Sigmoid colon (tissue), 7 donors: ENCODE results near the gene KRT7. TPM values are rescaled to one million over a fixed set of nuclear protein-coding genes. Genes with fewer than 3 reads are reported as not detected.
A peak's percentile ranks its signal among the peaks of the same experiment; 100 is the strongest.

ENCODE experiments used
- DNase-seq: peaks from one replicate; pipeline ENCODE4 v3.0.0-alpha.2; 2019
- H3K27ac ChIP-seq, 4 donors: fragments of 200-600 bp; sonication (generic); one replicate each; pipeline ENCODE4 v1.5.1; 2016 to 2019; ENCODE audit warnings: mild to moderate bottlenecking in 1 of 4
- H3K27me3 ChIP-seq, 3 donors: fragments of 200-600 bp; sonication (generic); one replicate each; pipeline ENCODE4 v1.5.1; 2019; ENCODE audit warnings: mild to moderate bottlenecking in 1 of 3
- H3K36me3 ChIP-seq, 4 donors: fragments of 200-600 bp; sonication (generic); one replicate each; pipeline ENCODE4 v1.5.1; 2016 to 2019
- H3K4me1 ChIP-seq, 4 donors: fragments of 200-600 bp; sonication (generic); one replicate each; pipeline ENCODE4 v1.5.1; 2017 to 2019
- H3K4me3 ChIP-seq, 4 donors: fragments of 200-600 bp; sonication (generic); one replicate each; pipeline ENCODE4 v1.5.1; 2017 to 2019; ENCODE audit warnings: mild to moderate bottlenecking in 2 of 4, moderate library complexity in 1 of 4
- H3K9me3 ChIP-seq, 4 donors: fragments of 200-600 bp in 3 of 4; sonication (generic) in 3 of 4; one replicate each; pipeline versions ENCODE4 v1.5.1 to v1.6.1; 2013 to 2019
- CTCF ChIP-seq, 4 experiments: fragments of 450-650 bp in 3 of 4; fragments of 200-600 bp in 1 of 4; IDR thresholded peaks; one replicate each; pipeline ENCODE4 v1.5.1; 2016 to 2019; ENCODE audit warnings: antibody characterized with exemption in 4 of 4, mild to moderate bottlenecking in 3 of 4, moderate library complexity in 2 of 4
- EP300 ChIP-seq, 4 donors: sonication (generic); formaldehyde crosslinking; IDR thresholded peaks; one replicate each; pipeline ENCODE4 v1.6.1; 2017; ENCODE audit warnings: antibody characterized with exemption in 4 of 4
- POLR2A ChIP-seq, 2 donors: fragments of 450-650 bp; IDR thresholded peaks; one replicate each; pipeline ENCODE4 v1.6.1; 2016; ENCODE audit warnings: antibody characterized with exemption in 2 of 2, mild to moderate bottlenecking in 2 of 2, moderate library complexity in 2 of 2
- POLR2AphosphoS5 ChIP-seq, 4 donors: sonication (generic); formaldehyde crosslinking; IDR thresholded peaks; one replicate each; pipeline ENCODE4 v1.6.1; 2017; ENCODE audit warnings: antibody characterized with exemption in 4 of 4
- WGBS, 2 donors: extraction: QIAGEN DNeasy Blood & Tissue Kit; methylation state at CpG; one replicate each; pipeline ENCODE4 v1.1.7; 2013; 5-methylcytosine and 5-hydroxymethylcytosine counted together
- intact Hi-C: fragments of 100-400 bp; cut with DNase I; formaldehyde crosslinking; loops from one replicate; pipeline ENCODE4 v1.15.1; 2023
- polyA plus RNA-seq, 3 donors: library from polyadenylated mRNA; stranded (reverse); fragments of 200-250 nt; gene quantifications; one replicate each; pipeline ENCODE4 v1.2.3, GENCODE V29; 2013
- total RNA-seq, 4 donors: library from RNA; depleted of rRNA; stranded (reverse); fragments of >200 nt; gene quantifications; one replicate each; pipeline ENCODE4 v1.1.0, GENCODE V29; 2016
- donor health status: healthy with polysubstance abuse.
- donor health status: Bipolar disorder and iron deficiency.
- donor health status: healthy.

Gene KRT7
- total RNA-seq (1 to 10 TPM in 1 of 4 donors, under 1 TPM in 1, not detected in 2; 0.27 to 3.2 TPM), polyA plus RNA-seq (10 to 100 TPM in 1 of 3 donors, 1 to 10 TPM in 2; 1.2 to 12.0 (median 2.4) TPM)

- H3K4me3 ChIP-seq = peak within 1 kb of the TSS in 1 of 4 donors; percentile 13
- peak within 1 kb of the TSS in 1 of 4 donors; percentile 48 for H3K27ac ChIP-seq
- intact Hi-C loops = no loop called here
- no peaks in the 10 kb centered on the region for H3K36me3 ChIP-seq
- no peaks in the 10 kb centered on the region for H3K9me3 ChIP-seq
- WGBS, 2 donors = 10 to 18% methylated on average over 58 of the region's 58 CpGs
- TF ChIP-seq POLR2A (IDR thresholded peaks at IDR 0.05) = no peak
- no peak for TF ChIP-seq POLR2AphosphoS5 (IDR thresholded peaks at IDR 0.05)
- no peak for TF ChIP-seq EP300 (IDR thresholded peaks at IDR 0.05)
- TF ChIP-seq CTCF (IDR thresholded peaks at IDR 0.05) = no peak
- peak; percentile 28 for DNase-seq
- H3K4me1 ChIP-seq = peaks cover 0 to 30% (median 18%) of the 10 kb centered on the region in 4 donors
- H3K27me3 ChIP-seq = peaks cover 10 to 33% (median 23%) of the 10 kb centered on the region in 3 donors
Measured at GRCh38 chr12:52232674-52233461, at the start of gene KRT7. Gene KRT7 (plus strand): TSS chr12:52233243. CDS start chr12:52233297, 54 bp downstream.

- 36 to 79% methylated on average over 6 of the region's 6 CpGs for WGBS, 2 donors
Measured at GRCh38 chr12:52183544-52183910, 49.5 kb upstream of the KRT7 start.

GRCh38 chr12:52183971-52184370, 49.1 kb upstream of the KRT7 start:
- DNase-seq = no peak
- WGBS, 2 donors = 77 to 90% methylated on average over 8 of the region's 8 CpGs
- Histone ChIP-seq H3K27ac (peak overlapping the region in 2 of 4 donors; percentile 26 to 33), H3K27me3 (no peaks in the 10 kb centered on the region), H3K4me1 (peaks cover 0 to 50% (median 29%) of the 10 kb centered on the region in 4 donors), H3K9me3 (no peaks in the 10 kb centered on the region), H3K36me3 (no peaks in the 10 kb centered on the region), H3K4me3 (no peak overlapping the region)
- TF ChIP-seq CTCF (IDR thresholded peaks at IDR 0.05) (no peak), POLR2AphosphoS5 (IDR thresholded peaks at IDR 0.05) (no peak), POLR2A (IDR thresholded peaks at IDR 0.05) (no peak), EP300 (IDR thresholded peaks at IDR 0.05) (no peak)
- intact Hi-C loops = no loop called here

More at GRCh38 chr12:52183544-52183910, 49.5 kb upstream of the KRT7 start:
- DNase-seq = no peak
- H3K4me3 ChIP-seq = no peak overlapping the region
- no peak for TF ChIP-seq POLR2AphosphoS5 (IDR thresholded peaks at IDR 0.05)
- no peaks in the 10 kb centered on the region for H3K9me3 ChIP-seq
- H3K36me3 ChIP-seq = no peaks in the 10 kb centered on the region
- H3K27me3 ChIP-seq = no peaks in the 10 kb centered on the region
- peak overlapping the region in 1 of 4 donors; percentile 33 for H3K27ac ChIP-seq
- intact Hi-C loops = no loop called here
- peaks cover 0 to 55% (median 33%) of the 10 kb centered on the region in 4 donors for H3K4me1 ChIP-seq

- no peak for DNase-seq
- no peaks in the 10 kb centered on the region for H3K36me3 ChIP-seq
- TF ChIP-seq POLR2A (IDR thresholded peaks at IDR 0.05) = no peak
- TF ChIP-seq POLR2AphosphoS5 (IDR thresholded peaks at IDR 0.05) = no peak
- TF ChIP-seq CTCF (IDR thresholded peaks at IDR 0.05) = no peak
- TF ChIP-seq EP300 (IDR thresholded peaks at IDR 0.05) = no peak
- intact Hi-C loops = no loop called here
- H3K4me1 ChIP-seq = peaks cover 0 to 46% (median 27%) of the 10 kb centered on the region in 4 donors
- no peak overlapping the region for H3K27ac ChIP-seq
- H3K9me3 ChIP-seq = no peaks in the 10 kb centered on the region
- H3K4me3 ChIP-seq = no peak overlapping the region
- 74% methylated on average over 6 of the region's 6 CpGs for WGBS, 2 donors
- no peaks in the 10 kb centered on the region for H3K27me3 ChIP-seq
Measured at GRCh38 chr12:52184813-52185212, 48.2 kb upstream of the KRT7 start.

GRCh38 chr12:52185400-52185967, 47.6 kb upstream of the KRT7 start:
- Histone ChIP-seq H3K27me3 (no peaks in the 10 kb centered on the region), H3K36me3 (no peaks in the 10 kb centered on the region), H3K27ac (peak overlapping the region in 1 of 4 donors; percentile 72), H3K4me3 (no peak overlapping the region), H3K9me3 (no peaks in the 10 kb centered on the region), H3K4me1 (peaks cover 0 to 46% (median 30%) of the 10 kb centered on the region in 4 donors)
- 85 to 90% methylated on average over 16 of the region's 16 CpGs for WGBS, 2 donors
- intact Hi-C loops = no loop called here
- DNase-seq = no peak
- no peak for TF ChIP-seq POLR2A (IDR thresholded peaks at IDR 0.05)
- no peak for TF ChIP-seq EP300 (IDR thresholded peaks at IDR 0.05)
- TF ChIP-seq POLR2AphosphoS5 (IDR thresholded peaks at IDR 0.05) = no peak
- no peak for TF ChIP-seq CTCF (IDR thresholded peaks at IDR 0.05)
